Upper lobe of left lung (tissue), 6 donors: ENCODE results near the gene GUCA2B. TPM values are rescaled to one million over a fixed set of nuclear protein-coding genes. Genes with fewer than 3 reads are reported as not detected.

Experiments
- ATAC-seq, 2 donors: fragments of 200-7000 bp; cut with Tn5 transposase; one replicate each; pipeline ENCODE4 v1.9.1; 2022; ENCODE audit warnings: mild to moderate bottlenecking in 2 of 2, moderate library complexity in 2 of 2; ENCODE audit not compliant: low FRiP score in 2 of 2
- DNase-seq, 2 donors: peaks; one replicate each; pipeline ENCODE4 v3.0.0-alpha.2; 2019 to 2020
- H3K27ac ChIP-seq, 4 donors: fragments of 200-600 bp; sonication (generic); one replicate each; pipeline ENCODE4 v1.5.1; 2016 to 2019
- H3K27me3 ChIP-seq, 4 donors: fragments of 200-600 bp; sonication (generic); one replicate each; pipeline ENCODE4 v1.5.1; 2017 to 2019
- H3K36me3 ChIP-seq, 4 donors: fragments of 200-600 bp; sonication (generic); one replicate each; pipeline ENCODE4 v1.5.1; 2016 to 2019
- H3K4me1 ChIP-seq, 4 donors: fragments of 200-600 bp; sonication (generic); one replicate each; pipeline ENCODE4 v1.5.1; 2018 to 2019
- H3K4me3 ChIP-seq, 4 donors: fragments of 200-600 bp; sonication (generic); one replicate each; pipeline ENCODE4 v1.5.1; 2017 to 2019; ENCODE audit warnings: mild to moderate bottlenecking in 2 of 4, moderate library complexity in 1 of 4
- H3K9me3 ChIP-seq, 4 donors: fragments of 200-600 bp; sonication (generic); one replicate each; pipeline ENCODE4 v1.5.1; 2018 to 2019
- CTCF ChIP-seq, 6 experiments: fragments of 450-650 bp in 4 of 6; fragments of 200-600 bp in 2 of 6; sonication (generic) in 2 of 6; IDR thresholded peaks; one replicate each; pipeline ENCODE4 v1.5.1; 2016 to 2019; ENCODE audit warnings: antibody characterized with exemption in 6 of 6
- EP300 ChIP-seq, 4 donors: sonication (generic); formaldehyde crosslinking; IDR thresholded peaks; one replicate each; pipeline ENCODE4 v1.5.1; 2017; ENCODE audit warnings: antibody characterized with exemption in 4 of 4, control low read depth in 2 of 4
- POLR2A ChIP-seq, 4 donors: fragments of 450-650 bp; IDR thresholded peaks; one replicate each; pipeline ENCODE4 v1.5.1; 2016 to 2017; ENCODE audit warnings: antibody characterized with exemption in 4 of 4, mild to moderate bottlenecking in 2 of 4
- POLR2AphosphoS5 ChIP-seq, 2 donors: sonication (generic); formaldehyde crosslinking; IDR thresholded peaks; one replicate each; pipeline ENCODE4 v1.5.1; 2017; ENCODE audit warnings: antibody characterized with exemption in 2 of 2
- WGBS, 2 donors: methylation state at CpG; one replicate each; pipeline ENCODE4 v1.1.5; 2017 to 2018; 5-methylcytosine and 5-hydroxymethylcytosine counted together
- total RNA-seq, 6 donors: library from RNA; depleted of rRNA in 4 of 6; stranded (reverse); fragments of >200 nt in 4 of 6; gene quantifications; one replicate each; pipeline versions ENCODE4 v1.1.0 to v1.2.1, GENCODE V29; 2016 to 2021
- donor health status: DM: no; HTN: no; CAD: no; lungs with moderate emphysema.
- donor health status: DM: no; HTN: yes; CAD: no; lungs with severe emphysema.

The GUCA2B gene
- total RNA-seq, 6 donors from 2014 or later = not detected

- H3K27ac ChIP-seq = no peak overlapping the region
- H3K36me3 ChIP-seq = peaks cover 0 to 31% (median 6%) of the 10 kb centered on the region in 4 donors
- H3K27me3 ChIP-seq = no peaks in the 10 kb centered on the region
- 80 to 88% methylated on average over 7 of the region's 7 CpGs for WGBS, 2 donors
- ATAC-seq = no peak
- peaks cover 6 to 15% (median 11%) of the 10 kb centered on the region in 4 donors for H3K4me1 ChIP-seq
- no peaks in the 10 kb centered on the region for H3K9me3 ChIP-seq
- TF ChIP-seq POLR2AphosphoS5 (IDR thresholded peaks at IDR 0.05) (no peak), POLR2A (IDR thresholded peaks at IDR 0.05) (no peak), EP300 (IDR thresholded peaks at IDR 0.05) (no peak), CTCF (IDR thresholded peaks at IDR 0.05) (no peak)
- DNase-seq = no peak
- H3K4me3 ChIP-seq = no peak overlapping the region
Observed at GRCh38 chr1:42183210-42183956, 30.2 kb downstream of the GUCA2B start.

GRCh38 chr1:42183957-42184268 lies 30.7 kb downstream of the GUCA2B start:
- Histone ChIP-seq H3K27ac (no peak overlapping the region), H3K4me3 (no peak overlapping the region), H3K36me3 (peaks cover 0 to 36% (median 8%) of the 10 kb centered on the region in 4 donors), H3K27me3 (no peaks in the 10 kb centered on the region), H3K9me3 (no peaks in the 10 kb centered on the region), H3K4me1 (peaks cover 5 to 10% (median 8%) of the 10 kb centered on the region in 4 donors)
- WGBS, 2 donors = 99 to 100% methylated on average over 6 of the region's 6 CpGs
- TF ChIP-seq POLR2A (IDR thresholded peaks at IDR 0.05) (no peak), EP300 (IDR thresholded peaks at IDR 0.05) (no peak), CTCF (IDR thresholded peaks at IDR 0.05) (no peak)
- DNase-seq = no peak
- no peak for ATAC-seq

GRCh38 chr1:42184616-42185015 lies 31.4 kb downstream of the GUCA2B start:
- Histone ChIP-seq H3K27me3 (no peaks in the 10 kb centered on the region), H3K9me3 (no peaks in the 10 kb centered on the region), H3K27ac (no peak overlapping the region), H3K4me1 (peaks cover 2 to 5% (median 4%) of the 10 kb centered on the region in 4 donors), H3K4me3 (no peak overlapping the region), H3K36me3 (peaks cover 0 to 40% (median 11%) of the 10 kb centered on the region in 4 donors)
- DNase-seq = no peak
- TF ChIP-seq POLR2AphosphoS5 (IDR thresholded peaks at IDR 0.05) = no peak
- TF ChIP-seq CTCF (IDR thresholded peaks at IDR 0.05) = no peak
- TF ChIP-seq POLR2A (IDR thresholded peaks at IDR 0.05) = no peak
- TF ChIP-seq EP300 (IDR thresholded peaks at IDR 0.05) = no peak
- WGBS, 2 donors = 86 to 93% methylated on average over 3 of the region's 3 CpGs
- ATAC-seq = no peak

- Histone ChIP-seq H3K36me3 (peaks cover 5 to 50% (median 16%) of the 10 kb centered on the region in 4 donors), H3K27ac (no peak overlapping the region)
Observed at GRCh38 chr1:42186152-42186551, 32.9 kb downstream of the GUCA2B start.

More at GRCh38 chr1:42186152-42186551, 32.9 kb downstream of the GUCA2B start:
- no peaks in the 10 kb centered on the region for H3K27me3 ChIP-seq
- ATAC-seq (no peak), DNase-seq (no peak)
- WGBS, 2 donors = 86% methylated on average over 3 of the region's 3 CpGs
- TF ChIP-seq EP300 (IDR thresholded peaks at IDR 0.05) (no peak), POLR2A (IDR thresholded peaks at IDR 0.05) (no peak), CTCF (IDR thresholded peaks at IDR 0.05) (no peak), POLR2AphosphoS5 (IDR thresholded peaks at IDR 0.05) (no peak)
- H3K9me3 ChIP-seq = no peaks in the 10 kb centered on the region
- H3K4me3 ChIP-seq = no peak overlapping the region
- H3K4me1 ChIP-seq = no peaks in the 10 kb centered on the region
